H1 (cell line): ENCODE data around the gene ANKRD13B. TPM values are rescaled to one million over a fixed set of nuclear protein-coding genes. Genes with fewer than 3 reads are reported as not detected.
A peak's percentile ranks its signal among the peaks of the same experiment; 100 is the strongest.

Experiments
- ASH2L ChIP-seq: fragments of 200-600, 300-600 bp; sonication (generic); IDR thresholded peaks from one replicate; pipeline ENCODE4 v1.7.1; 2017; ENCODE audit warnings: low read length
- BACH1 ChIP-seq: IDR thresholded peaks from 2 replicates; pipeline ENCODE4 v1.6.1; 2012; ENCODE audit warnings: low read length, improper control_type of control experiment
- BCL11A ChIP-seq, 2 experiments: IDR thresholded peaks; one replicate each; pipeline ENCODE4 v1.6.1; 2011; ENCODE audit warnings: low read depth in 2 of 2, low read length in 2 of 2, mild to moderate bottlenecking in 2 of 2
- BRCA1 ChIP-seq: IDR thresholded peaks from 2 replicates; pipeline ENCODE4 v1.6.1; 2012; ENCODE audit warnings: low read depth, low read length, improper control_type of control experiment
- CEBPB ChIP-seq: IDR thresholded peaks from 2 replicates; pipeline ENCODE4 v1.6.1; 2012; ENCODE audit warnings: low read depth, low read length
- CREB1 ChIP-seq: IDR thresholded peaks from 2 replicates; pipeline ENCODE4 v1.6.1; 2012; ENCODE audit warnings: inconsistent platforms
- CTBP2 ChIP-seq: IDR thresholded peaks from 2 replicates; pipeline ENCODE4 v1.7.0; 2011; ENCODE audit warnings: borderline replicate concordance, mild to moderate bottlenecking, moderate library complexity, mixed read lengths, low read length; ENCODE audit not compliant: insufficient read depth, insufficient read length
- HDAC2 ChIP-seq, 2 experiments: fragments of 300-600 bp in 1 of 2; sonication (generic) in 1 of 2; IDR thresholded peaks; 2 replicates each; pipeline ENCODE4 v1.6.1; 2011 to 2012; ENCODE audit warnings: low read depth in 2 of 2, low read length in 2 of 2, mild to moderate bottlenecking in 2 of 2, moderate library complexity in 2 of 2, borderline replicate concordance in 1 of 2, inconsistent platforms in 1 of 2
- JUN ChIP-seq: IDR thresholded peaks from 2 replicates; pipeline ENCODE4 v1.6.1; 2011; ENCODE audit warnings: low read depth, mild to moderate bottlenecking, improper control_type of control experiment, low read length
- KDM1A ChIP-seq: fragments of 200-600, 300-600 bp; sonication (generic); IDR thresholded peaks from 2 replicates; pipeline ENCODE4 v1.7.1; 2016; ENCODE audit warnings: mild to moderate bottlenecking, low read length, borderline replicate concordance
- MAFK ChIP-seq: IDR thresholded peaks from 2 replicates; pipeline ENCODE4 v1.6.1; 2012; ENCODE audit warnings: low read depth, mild to moderate bottlenecking, improper control_type of control experiment, low read length
- NANOG ChIP-seq: IDR thresholded peaks from 2 replicates; pipeline ENCODE4 v1.6.1; 2011; ENCODE audit warnings: low read length, low read depth, mild to moderate bottlenecking, inconsistent platforms; ENCODE audit not compliant: insufficient read depth, poor library complexity, severe bottlenecking
- POLR2A ChIP-seq, 2 experiments: IDR thresholded peaks; 1 replicate in 1 of 2; 2 replicates in 1 of 2; pipeline ENCODE4 v1.6.1; 2011; ENCODE audit warnings: low read depth in 2 of 2, low read length in 2 of 2, mild to moderate bottlenecking in 2 of 2; ENCODE audit errors: control extremely low read depth in 1 of 2
- POLR2AphosphoS5 ChIP-seq: IDR thresholded peaks from 2 replicates; pipeline ENCODE4 v1.6.1; 2011; ENCODE audit warnings: low read depth, low read length
- POU5F1 ChIP-seq: IDR thresholded peaks from 2 replicates; pipeline ENCODE4 v1.6.1; 2011; ENCODE audit warnings: low read depth, mild to moderate bottlenecking, low read length, moderate library complexity
- RXRA ChIP-seq: IDR thresholded peaks from 2 replicates; pipeline ENCODE4 v1.6.1; 2011; ENCODE audit warnings: low read depth, mild to moderate bottlenecking, low read length, moderate library complexity; ENCODE audit not compliant: insufficient read depth
- SIN3A ChIP-seq, 2 experiments: IDR thresholded peaks in 1 of 2; conservative IDR thresholded peaks in 1 of 2; 2 replicates each; pipeline ENCODE4 v1.6.1; 2011 to 2012; ENCODE audit warnings: low read length in 2 of 2, improper control_type of control experiment in 1 of 2, low read depth in 1 of 2, mild to moderate bottlenecking in 1 of 2
- TAF7 ChIP-seq: optimal IDR thresholded peaks from 2 replicates; pipeline ENCODE3; 2011; ENCODE audit warnings: low read depth, mild to moderate bottlenecking, inconsistent platforms, low read length, moderate library complexity, borderline replicate concordance
- TBP ChIP-seq: IDR thresholded peaks from 2 replicates; pipeline ENCODE4 v1.6.1; 2011; ENCODE audit warnings: low read depth, low read length, improper control_type of control experiment
- TCF12 ChIP-seq: IDR thresholded peaks from 2 replicates; pipeline ENCODE4 v1.6.1; 2011; ENCODE audit warnings: low read depth, mild to moderate bottlenecking, low read length
- TEAD4 ChIP-seq: IDR thresholded peaks from 2 replicates; pipeline ENCODE4 v1.6.1; 2012; ENCODE audit warnings: low read depth, low read length, inconsistent platforms, mixed read lengths
- polyA plus RNA-seq, 7 experiments: library from polyadenylated mRNA; depleted of rRNA in 3 of 7; stranded (reverse) in 5 of 7; unstranded in 2 of 7; fragments of >200 nt in 5 of 7; fragments of 200-250 nt in 2 of 7; gene quantifications; 1 replicate in 5 of 7; 2 replicates in 1 of 7; 4 replicates in 1 of 7; pipeline versions ENCODE4 v1.2.1 to v1.2.3, GENCODE V29; 2011 to 2013; ENCODE audit warnings: missing spikeins in 2 of 7, mixed read lengths in 2 of 7
- total RNA-seq: library from RNA; stranded (reverse); fragmentation: NEBNext Ultra II Directional; extraction: Animal tissue kit (Norgen Biotek cat#: 25700); gene quantifications from 2 replicates; pipeline ENCODE4 v1.2.1, GENCODE V29; 2021
- TF ChIP-seq, protein P1 (sequence below): IDR thresholded peaks from 2 replicates; pipeline ENCODE4 v1.6.1; 2012; ENCODE audit warnings: inconsistent platforms
- TF ChIP-seq, protein P2 (sequence below): IDR thresholded peaks from 2 replicates; pipeline ENCODE4 v1.6.1; 2011; ENCODE audit warnings: low read depth, mild to moderate bottlenecking, low read length; ENCODE audit not compliant: insufficient read depth

Gene ANKRD13B
- total and polyA plus RNA-seq, 2 of the 8 experiments (the other 6 are each of a cell fraction or from before 2014, with no cell fraction given), result 16.4 to 48.5 TPM

DNA sequence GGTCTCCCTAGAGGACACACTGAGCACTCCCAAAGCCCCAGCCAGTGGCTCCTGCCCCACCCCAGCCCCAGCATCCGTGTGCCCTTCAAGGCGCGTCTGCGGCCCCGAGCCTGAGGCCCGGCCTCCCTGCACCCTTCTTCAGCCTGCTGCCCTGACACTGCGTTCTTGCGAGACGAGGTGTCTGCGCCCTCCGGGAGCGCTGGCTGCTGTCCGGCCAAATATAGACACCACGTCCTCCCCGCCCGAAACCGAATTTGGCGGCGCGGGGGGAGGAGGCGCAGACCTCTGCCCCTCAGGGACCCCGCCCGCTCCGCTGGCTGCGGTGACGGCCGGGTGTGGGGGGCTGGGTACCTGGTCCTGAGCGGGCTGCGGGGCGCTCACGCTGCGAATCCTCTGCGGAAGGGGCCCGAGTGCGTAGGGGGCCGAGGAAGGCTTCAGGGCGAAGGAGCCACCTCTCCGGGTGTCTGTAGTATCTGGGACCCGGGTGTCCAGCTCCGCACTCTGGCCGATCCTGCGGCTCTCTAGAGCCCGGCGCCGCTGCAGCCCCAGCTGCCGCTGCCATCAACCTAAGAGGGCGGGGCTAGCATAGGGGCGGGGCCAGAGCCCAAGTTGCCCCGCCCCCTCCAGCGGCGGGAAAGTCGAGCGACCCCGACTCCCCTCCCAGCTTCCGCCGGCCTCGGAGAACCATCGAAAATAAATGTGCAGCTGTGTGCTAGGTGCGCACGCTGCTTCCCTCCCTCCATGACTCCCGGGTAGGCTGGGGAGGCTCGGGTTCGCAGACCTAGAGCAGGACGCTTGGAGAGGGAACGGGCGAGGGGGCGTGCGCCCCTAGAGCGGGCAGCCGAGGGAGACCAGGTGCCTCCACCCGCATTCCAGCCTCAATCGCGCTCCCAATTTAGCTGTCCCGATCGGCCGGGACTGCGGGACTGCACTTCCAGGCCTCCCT lies 29.7 kb downstream of the ANKRD13B start, which contains the start of gene CORO6 (continued):
- TF ChIP-seq, protein P1, sequence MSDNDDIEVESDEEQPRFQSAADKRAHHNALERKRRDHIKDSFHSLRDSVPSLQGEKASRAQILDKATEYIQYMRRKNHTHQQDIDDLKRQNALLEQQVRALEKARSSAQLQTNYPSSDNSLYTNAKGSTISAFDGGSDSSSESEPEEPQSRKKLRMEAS, result peak; percentile 69
- peak in 1 of 2 experiments; percentile 83; a peak in 2 of 3 replicates for TF ChIP-seq POLR2A (IDR thresholded peaks at IDR 0.05; ENCODE audit: control extremely low read depth in 1 of 2, low read depth in 2 of 2, low read length in 2 of 2)
- TF ChIP-seq RXRA, result no peak
- no peak for TF ChIP-seq POU5F1
- TF ChIP-seq NANOG, result no peak
- peak in 1 of 2 experiments; percentile 22; a peak in 1 of 4 replicates for TF ChIP-seq SIN3A (conservative IDR thresholded peaks at IDR 0.05 in 1 of 2, IDR thresholded peaks at IDR 0.05 in 1 of 2; ENCODE audit: low read depth in 1 of 2, low read length in 2 of 2)
- TF ChIP-seq KDM1A, result 0 out of 2 replicates have a peak, but pooled peaks have one; percentile 16
- peak; percentile 86 for TF ChIP-seq POLR2AphosphoS5
- TF ChIP-seq ASH2L, result peak; percentile 92
- no peak for TF ChIP-seq BCL11A (IDR thresholded peaks at IDR 0.05; ENCODE audit: low read depth in 2 of 2, low read length in 2 of 2)
- TF ChIP-seq CEBPB, result no peak
- TF ChIP-seq TCF12, result no peak
- TF ChIP-seq BACH1, result no peak
- no peak for TF ChIP-seq MAFK
- TF ChIP-seq TBP, result peak; percentile 45; the same call in 1 of the 2 replicates
- no peak for TF ChIP-seq CTBP2
- no peak for TF ChIP-seq JUN
- TF ChIP-seq BRCA1, result no peak
- TF ChIP-seq TEAD4, result peak; percentile 92
- TF ChIP-seq HDAC2 (IDR thresholded peaks at IDR 0.05; ENCODE audit: borderline replicate concordance in 1 of 2, low read depth in 2 of 2, low read length in 2 of 2), result peak in 1 of 2 experiments; percentile 62; a peak in 1 of 4 replicates
- TF ChIP-seq, protein P2, sequence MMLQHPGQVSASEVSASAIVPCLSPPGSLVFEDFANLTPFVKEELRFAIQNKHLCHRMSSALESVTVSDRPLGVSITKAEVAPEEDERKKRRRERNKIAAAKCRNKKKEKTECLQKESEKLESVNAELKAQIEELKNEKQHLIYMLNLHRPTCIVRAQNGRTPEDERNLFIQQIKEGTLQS, result no peak
- peak; percentile 55 for TF ChIP-seq TAF7
- no peak for TF ChIP-seq CREB1
